Panc1 (cell line): Measurements from ENCODE around the gene ARF1.

ENCODE experiments used
- SIN3A ChIP-seq: IDR thresholded peaks from 2 replicates; pipeline ENCODE4 v1.6.1; 2012; ENCODE audit warnings: low read depth, mild to moderate bottlenecking, low read length, moderate library complexity, borderline replicate concordance; ENCODE audit not compliant: insufficient read depth
- TF ChIP-seq, protein P1 (sequence below): fragments of 450-650 bp; IDR thresholded peaks from 2 replicates; pipeline ENCODE4 v1.5.1; 2017; ENCODE audit warnings: mild to moderate bottlenecking
- TF ChIP-seq, protein P2 (sequence below), 2 experiments: IDR thresholded peaks; 2 replicates each; pipeline ENCODE4 v1.6.1; 2011 to 2012; ENCODE audit warnings: low read depth in 2 of 2, control low read depth in 1 of 2, low read length in 1 of 2, mild to moderate bottlenecking in 1 of 2, moderate library complexity in 1 of 2; ENCODE audit not compliant: insufficient read depth in 1 of 2

DNA sequence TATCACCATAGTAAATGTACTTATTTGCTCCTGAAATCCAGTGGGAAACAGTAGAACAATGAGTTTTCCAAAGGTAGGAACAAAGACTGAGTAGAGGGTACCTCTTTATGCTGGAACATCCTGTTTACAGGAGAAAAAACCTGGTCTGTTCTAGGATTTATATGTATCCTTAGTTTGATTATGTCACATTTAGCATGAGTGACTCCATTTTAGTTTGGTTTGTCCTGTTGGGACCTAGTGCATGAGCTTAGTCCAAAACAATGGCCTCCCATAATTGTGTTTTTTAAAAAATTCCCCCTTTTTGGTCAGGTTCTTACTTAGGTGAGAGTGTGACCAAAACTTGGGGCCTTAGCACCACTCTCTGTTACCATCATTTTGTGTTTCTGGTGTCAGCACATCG, 30.1 kb downstream of the ARF1 start:
- TF ChIP-seq, protein P1, sequence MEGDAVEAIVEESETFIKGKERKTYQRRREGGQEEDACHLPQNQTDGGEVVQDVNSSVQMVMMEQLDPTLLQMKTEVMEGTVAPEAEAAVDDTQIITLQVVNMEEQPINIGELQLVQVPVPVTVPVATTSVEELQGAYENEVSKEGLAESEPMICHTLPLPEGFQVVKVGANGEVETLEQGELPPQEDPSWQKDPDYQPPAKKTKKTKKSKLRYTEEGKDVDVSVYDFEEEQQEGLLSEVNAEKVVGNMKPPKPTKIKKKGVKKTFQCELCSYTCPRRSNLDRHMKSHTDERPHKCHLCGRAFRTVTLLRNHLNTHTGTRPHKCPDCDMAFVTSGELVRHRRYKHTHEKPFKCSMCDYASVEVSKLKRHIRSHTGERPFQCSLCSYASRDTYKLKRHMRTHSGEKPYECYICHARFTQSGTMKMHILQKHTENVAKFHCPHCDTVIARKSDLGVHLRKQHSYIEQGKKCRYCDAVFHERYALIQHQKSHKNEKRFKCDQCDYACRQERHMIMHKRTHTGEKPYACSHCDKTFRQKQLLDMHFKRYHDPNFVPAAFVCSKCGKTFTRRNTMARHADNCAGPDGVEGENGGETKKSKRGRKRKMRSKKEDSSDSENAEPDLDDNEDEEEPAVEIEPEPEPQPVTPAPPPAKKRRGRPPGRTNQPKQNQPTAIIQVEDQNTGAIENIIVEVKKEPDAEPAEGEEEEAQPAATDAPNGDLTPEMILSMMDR = no peak
- no peak for TF ChIP-seq SIN3A
- TF ChIP-seq, protein P2, sequence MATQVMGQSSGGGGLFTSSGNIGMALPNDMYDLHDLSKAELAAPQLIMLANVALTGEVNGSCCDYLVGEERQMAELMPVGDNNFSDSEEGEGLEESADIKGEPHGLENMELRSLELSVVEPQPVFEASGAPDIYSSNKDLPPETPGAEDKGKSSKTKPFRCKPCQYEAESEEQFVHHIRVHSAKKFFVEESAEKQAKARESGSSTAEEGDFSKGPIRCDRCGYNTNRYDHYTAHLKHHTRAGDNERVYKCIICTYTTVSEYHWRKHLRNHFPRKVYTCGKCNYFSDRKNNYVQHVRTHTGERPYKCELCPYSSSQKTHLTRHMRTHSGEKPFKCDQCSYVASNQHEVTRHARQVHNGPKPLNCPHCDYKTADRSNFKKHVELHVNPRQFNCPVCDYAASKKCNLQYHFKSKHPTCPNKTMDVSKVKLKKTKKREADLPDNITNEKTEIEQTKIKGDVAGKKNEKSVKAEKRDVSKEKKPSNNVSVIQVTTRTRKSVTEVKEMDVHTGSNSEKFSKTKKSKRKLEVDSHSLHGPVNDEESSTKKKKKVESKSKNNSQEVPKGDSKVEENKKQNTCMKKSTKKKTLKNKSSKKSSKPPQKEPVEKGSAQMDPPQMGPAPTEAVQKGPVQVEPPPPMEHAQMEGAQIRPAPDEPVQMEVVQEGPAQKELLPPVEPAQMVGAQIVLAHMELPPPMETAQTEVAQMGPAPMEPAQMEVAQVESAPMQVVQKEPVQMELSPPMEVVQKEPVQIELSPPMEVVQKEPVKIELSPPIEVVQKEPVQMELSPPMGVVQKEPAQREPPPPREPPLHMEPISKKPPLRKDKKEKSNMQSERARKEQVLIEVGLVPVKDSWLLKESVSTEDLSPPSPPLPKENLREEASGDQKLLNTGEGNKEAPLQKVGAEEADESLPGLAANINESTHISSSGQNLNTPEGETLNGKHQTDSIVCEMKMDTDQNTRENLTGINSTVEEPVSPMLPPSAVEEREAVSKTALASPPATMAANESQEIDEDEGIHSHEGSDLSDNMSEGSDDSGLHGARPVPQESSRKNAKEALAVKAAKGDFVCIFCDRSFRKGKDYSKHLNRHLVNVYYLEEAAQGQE (IDR thresholded peaks at IDR 0.05; ENCODE audit: insufficient read depth in 1 of 2, low read depth in 2 of 2, low read length in 1 of 2) = no peak
